Measurements from ENCODE around the gene IL1RAPL2. TPM values are rescaled to one million over a fixed set of nuclear protein-coding genes. Genes with fewer than 3 reads are reported as not detected.

Gene IL1RAPL2
- total RNA-seq, 1 experiment from 2014 or later, result 1.6 TPM

DNA sequence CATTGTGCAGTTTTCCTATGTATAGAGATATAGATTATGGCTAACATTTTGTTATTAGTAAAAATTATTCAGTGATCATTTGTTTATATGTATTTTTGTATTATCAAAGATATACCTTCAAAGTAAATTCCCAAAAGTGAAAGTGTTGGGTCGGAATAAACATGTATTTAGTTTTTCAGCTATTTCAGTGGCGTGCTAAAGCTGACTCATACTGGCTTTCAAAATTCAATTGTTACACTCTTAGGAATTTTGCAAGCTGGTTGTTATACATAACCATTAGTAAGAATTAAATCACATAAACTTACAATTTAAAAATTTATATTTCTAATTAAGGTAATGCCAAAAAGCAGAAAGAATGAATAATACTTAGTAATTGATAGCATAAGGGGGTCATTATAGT lies 968.0 kb downstream of the IL1RAPL2 start:
- no peaks in the 10 kb centered on the region for H3K36me3 ChIP-seq (ENCODE audit: low read depth)
- H3K27ac ChIP-seq, result no peak overlapping the region
- TF ChIP-seq, protein P1, sequence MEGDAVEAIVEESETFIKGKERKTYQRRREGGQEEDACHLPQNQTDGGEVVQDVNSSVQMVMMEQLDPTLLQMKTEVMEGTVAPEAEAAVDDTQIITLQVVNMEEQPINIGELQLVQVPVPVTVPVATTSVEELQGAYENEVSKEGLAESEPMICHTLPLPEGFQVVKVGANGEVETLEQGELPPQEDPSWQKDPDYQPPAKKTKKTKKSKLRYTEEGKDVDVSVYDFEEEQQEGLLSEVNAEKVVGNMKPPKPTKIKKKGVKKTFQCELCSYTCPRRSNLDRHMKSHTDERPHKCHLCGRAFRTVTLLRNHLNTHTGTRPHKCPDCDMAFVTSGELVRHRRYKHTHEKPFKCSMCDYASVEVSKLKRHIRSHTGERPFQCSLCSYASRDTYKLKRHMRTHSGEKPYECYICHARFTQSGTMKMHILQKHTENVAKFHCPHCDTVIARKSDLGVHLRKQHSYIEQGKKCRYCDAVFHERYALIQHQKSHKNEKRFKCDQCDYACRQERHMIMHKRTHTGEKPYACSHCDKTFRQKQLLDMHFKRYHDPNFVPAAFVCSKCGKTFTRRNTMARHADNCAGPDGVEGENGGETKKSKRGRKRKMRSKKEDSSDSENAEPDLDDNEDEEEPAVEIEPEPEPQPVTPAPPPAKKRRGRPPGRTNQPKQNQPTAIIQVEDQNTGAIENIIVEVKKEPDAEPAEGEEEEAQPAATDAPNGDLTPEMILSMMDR (conservative IDR thresholded peaks at IDR 0.05), result no peak
- TF ChIP-seq EZH2 (IDR thresholded peaks at IDR 0.05; ENCODE audit: low read depth), result no peak
- intact Hi-C loops (cut with micrococcal nuclease; ENCODE audit: unreplicated experiment), result no loop called here
- CTCF ChIA-PET, result no interaction called here
- no TSS peak for BruUV-seq (replicated peaks)
- no peak for DNase-seq
- H3K9me2 ChIP-seq (ENCODE audit: insufficient read depth), result no peaks in the 10 kb centered on the region
- no peak overlapping the region for H3K4me2 ChIP-seq
- H3K9me3 ChIP-seq (ENCODE audit: insufficient read depth, low read depth), result no peaks in the 10 kb centered on the region
- H3K4me1 ChIP-seq (replicated peaks; ENCODE audit: insufficient read depth), result no peaks in the 10 kb centered on the region
- no peaks in the 10 kb centered on the region for H4K20me1 ChIP-seq (ENCODE audit: insufficient read depth)
- H3F3A ChIP-seq (ENCODE audit: insufficient read depth, low read depth), result no peaks in the 10 kb centered on the region
- no peak overlapping the region for H2AFZ ChIP-seq
- POLR2A ChIA-PET (ENCODE audit: unreplicated experiment), result no interaction called here
- no peaks in the 10 kb centered on the region for H3K79me2 ChIP-seq (ENCODE audit: low read depth)
- no peak overlapping the region for H3K4me3 ChIP-seq
- H3K27me3 ChIP-seq (ENCODE audit: insufficient read depth, low read depth), result no peaks in the 10 kb centered on the region

DNA sequence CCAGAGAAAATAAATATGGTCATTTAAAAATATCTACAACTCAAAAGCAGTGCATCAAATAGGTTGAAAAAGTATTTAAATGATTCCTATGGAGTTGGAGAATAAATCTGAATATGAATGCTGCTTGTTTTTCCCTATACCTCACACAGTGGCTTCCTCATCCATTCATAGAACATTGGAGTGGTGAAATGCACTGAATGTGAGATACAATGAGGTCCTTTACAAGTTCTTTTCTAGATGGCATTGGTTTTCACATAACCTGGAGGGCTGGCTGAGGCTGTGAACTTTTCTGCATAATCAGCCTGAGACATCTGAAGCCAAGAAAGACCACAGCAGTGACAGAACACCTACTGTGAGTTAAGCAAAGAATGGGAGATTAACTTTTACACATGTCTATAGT lies 977.3 kb downstream of the IL1RAPL2 start:
- POLR2A ChIA-PET (ENCODE audit: unreplicated experiment), result no interaction called here
- CTCF ChIA-PET, result no interaction called here
- intact Hi-C loops (cut with micrococcal nuclease; ENCODE audit: unreplicated experiment), result no loop called here

DNA sequence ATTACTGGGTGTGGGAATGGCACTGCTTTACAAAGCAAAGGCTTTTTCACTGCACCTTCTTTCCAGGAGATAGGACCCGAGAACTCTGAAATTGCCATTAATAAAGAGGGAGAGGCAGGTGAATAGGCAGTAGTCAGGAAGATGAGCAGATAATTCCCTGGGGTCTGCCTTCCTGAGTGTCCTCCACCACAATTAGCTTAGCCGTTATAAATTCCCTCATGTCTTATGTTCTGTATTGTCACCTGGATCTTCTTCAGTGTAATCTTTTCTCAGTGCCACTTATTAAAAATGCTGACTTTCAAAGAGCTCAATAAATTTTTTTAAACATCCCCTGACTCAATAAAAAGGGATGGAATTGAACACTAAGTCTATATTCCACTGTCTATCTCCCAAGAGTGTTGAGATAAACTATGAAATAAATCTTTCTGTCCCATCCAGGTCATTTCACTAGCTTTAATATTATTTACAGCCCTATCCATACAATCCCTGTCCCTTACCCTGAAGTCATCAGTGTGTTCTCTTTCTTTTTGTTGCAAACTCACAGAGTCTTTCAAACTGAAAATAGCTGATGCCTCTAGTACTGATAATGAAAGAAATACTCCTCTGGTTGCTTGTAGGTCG lies 984.2 kb downstream of the IL1RAPL2 start:
- H2AFZ ChIP-seq, result no peak overlapping the region
- intact Hi-C loops (cut with micrococcal nuclease; ENCODE audit: unreplicated experiment), result no loop called here
- 0 out of 2 replicates have a peak, but pooled peaks cover 6% of the 10 kb centered on the region for H3K4me1 ChIP-seq (replicated peaks; ENCODE audit: insufficient read depth)
- no peaks in the 10 kb centered on the region for H3K9me2 ChIP-seq (ENCODE audit: insufficient read depth)
- BruUV-seq (replicated peaks), result no TSS peak
- TF ChIP-seq EZH2 (IDR thresholded peaks at IDR 0.05; ENCODE audit: low read depth), result no peak
- TF ChIP-seq, protein P1 (conservative IDR thresholded peaks at IDR 0.05), result no peak
- no peaks in the 10 kb centered on the region for H3K36me3 ChIP-seq (ENCODE audit: low read depth)
- CTCF ChIA-PET, result no interaction called here
- no peak overlapping the region for H3K4me2 ChIP-seq
- H3K27ac ChIP-seq, result no peak overlapping the region
- H3K79me2 ChIP-seq (ENCODE audit: low read depth), result no peaks in the 10 kb centered on the region
- POLR2A ChIA-PET (ENCODE audit: unreplicated experiment), result no interaction called here
- H3K4me3 ChIP-seq, result no peak overlapping the region
- no peaks in the 10 kb centered on the region for H3K27me3 ChIP-seq (ENCODE audit: insufficient read depth, low read depth)
- no peaks in the 10 kb centered on the region for H3K9me3 ChIP-seq (ENCODE audit: insufficient read depth, low read depth)
- no peak for DNase-seq
- no peaks in the 10 kb centered on the region for H3F3A ChIP-seq (ENCODE audit: insufficient read depth, low read depth)
- no peaks in the 10 kb centered on the region for H4K20me1 ChIP-seq (ENCODE audit: insufficient read depth)

More for the DNA sequence above, 977.3 kb downstream of the IL1RAPL2 start:
- no TSS peak for BruUV-seq (replicated peaks)
- Histone ChIP-seq H3K79me2 (ENCODE audit: low read depth) (no peaks in the 10 kb centered on the region), H2AFZ (no peak overlapping the region), H3F3A (ENCODE audit: insufficient read depth, low read depth) (no peaks in the 10 kb centered on the region), H3K4me1 (replicated peaks; ENCODE audit: insufficient read depth) (no peaks in the 10 kb centered on the region), H3K27ac (no peak overlapping the region), H4K20me1 (ENCODE audit: insufficient read depth) (no peaks in the 10 kb centered on the region), H3K36me3 (ENCODE audit: low read depth) (no peaks in the 10 kb centered on the region), H3K4me2 (no peak overlapping the region), H3K4me3 (no peak overlapping the region), H3K9me3 (ENCODE audit: insufficient read depth, low read depth) (no peaks in the 10 kb centered on the region), H3K27me3 (ENCODE audit: insufficient read depth, low read depth) (no peaks in the 10 kb centered on the region), H3K9me2 (ENCODE audit: insufficient read depth) (no peaks in the 10 kb centered on the region)
- DNase-seq, result no peak
- no peak for TF ChIP-seq EZH2 (IDR thresholded peaks at IDR 0.05; ENCODE audit: low read depth)
- TF ChIP-seq, protein P1 (conservative IDR thresholded peaks at IDR 0.05), result no peak

All from PC-9 (cell line).